HepG2 (cell line): Measurements from ENCODE around the gene PCYT2. TPM values are rescaled to one million over a fixed set of nuclear protein-coding genes. Genes with fewer than 3 reads are reported as not detected.

Experiments
- ELF1 ChIP-seq: sonication (generic); formaldehyde crosslinking; IDR thresholded peaks from 2 replicates; pipeline ENCODE4 v1.4.0; 2020; ENCODE audit warnings: missing genetic modification reagents
- NCOR1 ChIP-seq: fragments of 200-600 bp; sonication (generic); IDR thresholded peaks from 2 replicates; pipeline ENCODE4 v1.7.0; 2017; ENCODE audit warnings: antibody characterized with exemption, low read length, borderline replicate concordance
- TGIF2 ChIP-seq: IDR thresholded peaks from 2 replicates; pipeline ENCODE4 v1.6.1; 2016; ENCODE audit warnings: control low read depth, missing compliant biosample characterization
- TMF1 ChIP-seq: sonication (generic); formaldehyde crosslinking; IDR thresholded peaks from 2 replicates; pipeline ENCODE4 v1.8.1; 2022; ENCODE audit warnings: low read depth, missing genetic modification reagents
- ZBTB7B ChIP-seq: sonication (generic); formaldehyde crosslinking; IDR thresholded peaks from 2 replicates; pipeline ENCODE4 v1.4.0; 2020; ENCODE audit warnings: missing genetic modification reagents
- ZC3H13 ChIP-seq: sonication (generic); formaldehyde crosslinking; IDR thresholded peaks from 2 replicates; pipeline ENCODE4 v1.8.1; 2023; ENCODE audit warnings: mild to moderate bottlenecking, missing genetic modification reagents, moderate library complexity
- ZNF333 ChIP-seq: sonication (generic); formaldehyde crosslinking; IDR thresholded peaks from 2 replicates; pipeline ENCODE4 v1.4.0; 2020; ENCODE audit warnings: mild to moderate bottlenecking, missing genetic modification reagents, borderline replicate concordance
- ZNF644 ChIP-seq: IDR thresholded peaks from 2 replicates; pipeline ENCODE4 v1.6.1; 2016; ENCODE audit warnings: low read depth
- polyA plus RNA-seq, 8 experiments: library from polyadenylated mRNA; depleted of rRNA in 3 of 8; stranded (reverse) in 7 of 8; unstranded in 1 of 8; fragments of >200 nt; fragmentation: Illumina TruSeq in 4 of 8; extraction: Trizol in 4 of 8; gene quantifications; 2 replicates each; pipeline versions ENCODE4 v1.2.1 to v1.2.3, GENCODE V29; 2011 to 2016; ENCODE audit warnings: low read depth in 4 of 8, missing spikeins in 1 of 8, mixed read lengths in 1 of 8; ENCODE audit not compliant: insufficient read depth in 1 of 8
- total RNA-seq, 5 experiments: library from RNA; depleted of rRNA; stranded (reverse); fragments of >200 nt; fragmentation: Illumina TruSeq; extraction: Trizol; gene quantifications; 2 replicates each; pipeline ENCODE4 v1.2.3, GENCODE V29; 2016; ENCODE audit warnings: low read depth in 1 of 5
- TF ChIP-seq, protein P1 (sequence below): sonication (generic); formaldehyde crosslinking; IDR thresholded peaks from 2 replicates; pipeline ENCODE4 v1.5.0; 2020; ENCODE audit warnings: missing genetic modification reagents, mild to moderate bottlenecking, borderline replicate concordance
- TF ChIP-seq, protein P2 (sequence below): sonication (generic); formaldehyde crosslinking; IDR thresholded peaks from 2 replicates; pipeline ENCODE4 v1.5.0; 2020; ENCODE audit warnings: missing genetic modification reagents
- TF ChIP-seq, protein P3 (sequence below): sonication (generic); formaldehyde crosslinking; IDR thresholded peaks from 2 replicates; pipeline ENCODE4 v1.4.0; 2020; ENCODE audit warnings: mild to moderate bottlenecking, low read depth, missing genetic modification reagents
- TF ChIP-seq, protein P4 (sequence below): sonication (generic); formaldehyde crosslinking; IDR thresholded peaks from 2 replicates; pipeline ENCODE4 v1.4.0; 2020; ENCODE audit warnings: missing genetic modification reagents
- TF ChIP-seq, protein P5 (sequence below): sonication (generic); formaldehyde crosslinking; IDR thresholded peaks from 2 replicates; pipeline ENCODE4 v1.5.0; 2020; ENCODE audit warnings: mild to moderate bottlenecking, missing genetic modification reagents, borderline replicate concordance

PCYT2 gene
- total and polyA plus RNA-seq, 2 of the 13 experiments (the other 11 are each of a cell fraction or from before 2014, with no cell fraction given): 147 to 297 TPM

DNA sequence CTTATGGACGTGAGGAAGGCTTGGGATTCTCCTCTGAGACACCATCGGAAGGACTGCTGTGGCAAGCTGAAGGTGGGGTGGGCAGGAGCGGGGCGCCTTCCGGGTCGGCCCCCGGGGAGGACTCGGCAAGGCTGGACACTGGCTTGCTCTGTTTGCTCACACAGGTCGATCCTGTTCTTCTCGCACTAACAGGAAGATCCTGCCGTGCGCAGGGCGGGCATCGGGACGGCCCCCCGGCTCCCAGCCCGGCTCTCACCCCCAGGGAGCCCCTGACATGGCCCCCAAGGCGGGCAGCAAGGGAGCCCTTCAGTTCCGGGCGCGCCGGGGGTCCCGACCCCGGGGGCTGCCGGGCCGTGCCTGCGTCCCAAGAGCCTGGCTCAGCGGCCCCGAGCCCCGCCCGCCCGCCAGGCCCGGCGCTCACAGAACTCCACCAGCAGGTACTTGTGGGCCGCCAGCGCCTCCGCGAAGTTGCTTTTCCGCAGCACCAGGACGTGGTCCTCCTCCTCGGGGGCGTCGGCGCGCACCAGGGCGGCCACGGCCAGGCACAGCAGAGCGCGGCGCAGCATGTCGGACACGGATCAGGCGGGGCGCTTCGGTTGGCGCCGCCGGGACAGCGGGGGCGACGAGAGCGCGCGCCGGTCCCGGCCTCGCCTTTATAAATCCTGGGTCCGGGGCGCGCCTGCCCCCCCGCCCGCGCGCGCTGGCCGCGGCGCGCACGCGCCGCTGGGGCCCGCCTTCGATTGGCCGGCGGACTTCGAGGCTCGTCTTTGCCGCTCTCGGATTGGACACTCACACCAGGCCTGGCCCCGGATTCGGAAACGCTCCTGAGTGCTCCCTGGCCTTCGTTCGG is 51.1 kb downstream of the PCYT2 start, which contains the start of gene P4HB (continued):
- TF ChIP-seq, protein P1, sequence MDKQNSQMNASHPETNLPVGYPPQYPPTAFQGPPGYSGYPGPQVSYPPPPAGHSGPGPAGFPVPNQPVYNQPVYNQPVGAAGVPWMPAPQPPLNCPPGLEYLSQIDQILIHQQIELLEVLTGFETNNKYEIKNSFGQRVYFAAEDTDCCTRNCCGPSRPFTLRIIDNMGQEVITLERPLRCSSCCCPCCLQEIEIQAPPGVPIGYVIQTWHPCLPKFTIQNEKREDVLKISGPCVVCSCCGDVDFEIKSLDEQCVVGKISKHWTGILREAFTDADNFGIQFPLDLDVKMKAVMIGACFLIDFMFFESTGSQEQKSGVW: no peak
- TF ChIP-seq, protein P2, sequence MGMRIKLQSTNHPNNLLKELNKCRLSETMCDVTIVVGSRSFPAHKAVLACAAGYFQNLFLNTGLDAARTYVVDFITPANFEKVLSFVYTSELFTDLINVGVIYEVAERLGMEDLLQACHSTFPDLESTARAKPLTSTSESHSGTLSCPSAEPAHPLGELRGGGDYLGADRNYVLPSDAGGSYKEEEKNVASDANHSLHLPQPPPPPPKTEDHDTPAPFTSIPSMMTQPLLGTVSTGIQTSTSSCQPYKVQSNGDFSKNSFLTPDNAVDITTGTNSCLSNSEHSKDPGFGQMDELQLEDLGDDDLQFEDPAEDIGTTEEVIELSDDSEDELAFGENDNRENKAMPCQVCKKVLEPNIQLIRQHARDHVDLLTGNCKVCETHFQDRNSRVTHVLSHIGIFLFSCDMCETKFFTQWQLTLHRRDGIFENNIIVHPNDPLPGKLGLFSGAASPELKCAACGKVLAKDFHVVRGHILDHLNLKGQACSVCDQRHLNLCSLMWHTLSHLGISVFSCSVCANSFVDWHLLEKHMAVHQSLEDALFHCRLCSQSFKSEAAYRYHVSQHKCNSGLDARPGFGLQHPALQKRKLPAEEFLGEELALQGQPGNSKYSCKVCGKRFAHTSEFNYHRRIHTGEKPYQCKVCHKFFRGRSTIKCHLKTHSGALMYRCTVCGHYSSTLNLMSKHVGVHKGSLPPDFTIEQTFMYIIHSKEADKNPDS: no peak
- TF ChIP-seq ELF1 (CRISPR knock-in tag) (peak; percentile 54; the same call in 1 of the 2 replicates), ZBTB7B (CRISPR knock-in tag) (0 out of 2 replicates have a peak, but pooled peaks have one; percentile 28), NCOR1 (no peak), TMF1 (CRISPR knock-in tag) (peak; percentile 90), TGIF2 (CRISPR knock-in tag) (peak; percentile 59; the same call in 1 of the 2 replicates), ZC3H13 (CRISPR knock-in tag) (peak; percentile 86; the same call in 1 of the 2 replicates), ZNF333 (no peak), ZNF644 (CRISPR knock-in tag) (no peak)
- TF ChIP-seq, protein P3, sequence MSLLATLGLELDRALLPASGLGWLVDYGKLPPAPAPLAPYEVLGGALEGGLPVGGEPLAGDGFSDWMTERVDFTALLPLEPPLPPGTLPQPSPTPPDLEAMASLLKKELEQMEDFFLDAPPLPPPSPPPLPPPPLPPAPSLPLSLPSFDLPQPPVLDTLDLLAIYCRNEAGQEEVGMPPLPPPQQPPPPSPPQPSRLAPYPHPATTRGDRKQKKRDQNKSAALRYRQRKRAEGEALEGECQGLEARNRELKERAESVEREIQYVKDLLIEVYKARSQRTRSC: peak; percentile 78; the same call in 1 of the 2 replicates
- TF ChIP-seq, protein P4, sequence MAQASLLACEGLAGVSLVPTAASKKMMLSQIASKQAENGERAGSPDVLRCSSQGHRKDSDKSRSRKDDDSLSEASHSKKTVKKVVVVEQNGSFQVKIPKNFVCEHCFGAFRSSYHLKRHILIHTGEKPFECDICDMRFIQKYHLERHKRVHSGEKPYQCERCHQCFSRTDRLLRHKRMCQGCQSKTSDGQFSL (CRISPR knock-in tag): no peak; the same call in none of the 2 replicates
- TF ChIP-seq, protein P5, sequence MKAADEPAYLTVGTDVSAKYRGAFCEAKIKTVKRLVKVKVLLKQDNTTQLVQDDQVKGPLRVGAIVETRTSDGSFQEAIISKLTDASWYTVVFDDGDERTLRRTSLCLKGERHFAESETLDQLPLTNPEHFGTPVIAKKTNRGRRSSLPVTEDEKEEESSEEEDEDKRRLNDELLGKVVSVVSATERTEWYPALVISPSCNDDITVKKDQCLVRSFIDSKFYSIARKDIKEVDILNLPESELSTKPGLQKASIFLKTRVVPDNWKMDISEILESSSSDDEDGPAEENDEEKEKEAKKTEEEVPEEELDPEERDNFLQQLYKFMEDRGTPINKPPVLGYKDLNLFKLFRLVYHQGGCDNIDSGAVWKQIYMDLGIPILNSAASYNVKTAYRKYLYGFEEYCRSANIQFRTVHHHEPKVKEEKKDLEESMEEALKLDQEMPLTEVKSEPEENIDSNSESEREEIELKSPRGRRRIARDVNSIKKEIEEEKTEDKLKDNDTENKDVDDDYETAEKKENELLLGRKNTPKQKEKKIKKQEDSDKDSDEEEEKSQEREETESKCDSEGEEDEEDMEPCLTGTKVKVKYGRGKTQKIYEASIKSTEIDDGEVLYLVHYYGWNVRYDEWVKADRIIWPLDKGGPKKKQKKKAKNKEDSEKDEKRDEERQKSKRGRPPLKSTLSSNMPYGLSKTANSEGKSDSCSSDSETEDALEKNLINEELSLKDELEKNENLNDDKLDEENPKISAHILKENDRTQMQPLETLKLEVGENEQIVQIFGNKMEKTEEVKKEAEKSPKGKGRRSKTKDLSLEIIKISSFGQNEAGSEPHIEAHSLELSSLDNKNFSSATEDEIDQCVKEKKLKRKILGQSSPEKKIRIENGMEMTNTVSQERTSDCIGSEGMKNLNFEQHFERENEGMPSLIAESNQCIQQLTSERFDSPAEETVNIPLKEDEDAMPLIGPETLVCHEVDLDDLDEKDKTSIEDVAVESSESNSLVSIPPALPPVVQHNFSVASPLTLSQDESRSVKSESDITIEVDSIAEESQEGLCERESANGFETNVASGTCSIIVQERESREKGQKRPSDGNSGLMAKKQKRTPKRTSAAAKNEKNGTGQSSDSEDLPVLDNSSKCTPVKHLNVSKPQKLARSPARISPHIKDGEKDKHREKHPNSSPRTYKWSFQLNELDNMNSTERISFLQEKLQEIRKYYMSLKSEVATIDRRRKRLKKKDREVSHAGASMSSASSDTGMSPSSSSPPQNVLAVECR (CRISPR knock-in tag): peak; percentile 29
